Tibial nerve (tissue), 4 donors: ENCODE measurements around the gene ZBTB12. TPM values are rescaled to one million over a fixed set of nuclear protein-coding genes. Genes with fewer than 3 reads are reported as not detected.
A peak's percentile ranks its signal among the peaks of the same experiment; 100 is the strongest.

Experiments
- DNase-seq, 2 donors: peaks; one replicate each; pipeline ENCODE4 v3.0.0-alpha.2; 2019; ENCODE audit warnings: low spot score in 2 of 2
- H3K27ac ChIP-seq, 4 donors: fragments of 200-600 bp; sonication (generic) in 3 of 4; one replicate each; pipeline ENCODE4 v1.5.1; 2017 to 2019; ENCODE audit warnings: mild to moderate bottlenecking in 1 of 4
- H3K27me3 ChIP-seq, 2 donors: fragments of 200-600 bp; sonication (generic) in 1 of 2; one replicate each; pipeline versions ENCODE4 v1.5.1 to v1.6.0; 2017 to 2019
- H3K36me3 ChIP-seq, 3 donors: fragments of 200-600 bp; sonication (generic); one replicate each; pipeline ENCODE4 v1.5.1; 2018 to 2019
- H3K4me1 ChIP-seq, 4 donors: fragments of 200-600 bp; sonication (generic) in 3 of 4; one replicate each; pipeline ENCODE4 v1.5.1; 2017 to 2019
- H3K4me3 ChIP-seq, 4 donors: fragments of 200-600 bp; sonication (generic) in 3 of 4; one replicate each; pipeline ENCODE4 v1.5.1; 2017 to 2019; ENCODE audit warnings: mild to moderate bottlenecking in 1 of 4, moderate library complexity in 1 of 4
- H3K9me3 ChIP-seq, 4 donors: fragments of 200-600 bp; sonication (generic) in 3 of 4; one replicate each; pipeline ENCODE4 v1.5.1; 2017 to 2019
- CTCF ChIP-seq, 5 experiments: fragments of 200-600 bp in 3 of 5; fragments of 450-650 bp in 2 of 5; sonication (generic) in 3 of 5; IDR thresholded peaks; one replicate each; pipeline ENCODE4 v1.5.1; 2016 to 2019; ENCODE audit warnings: antibody characterized with exemption in 5 of 5, mild to moderate bottlenecking in 3 of 5, moderate library complexity in 2 of 5
- EP300 ChIP-seq, 2 donors: sonication (generic); formaldehyde crosslinking; IDR thresholded peaks; one replicate each; pipeline ENCODE4 v1.6.1; 2017; ENCODE audit warnings: antibody characterized with exemption in 2 of 2, mild to moderate bottlenecking in 1 of 2
- POLR2A ChIP-seq, 2 donors: fragments of 450-650 bp; IDR thresholded peaks; one replicate each; pipeline ENCODE4 v1.6.1; 2017; ENCODE audit warnings: antibody characterized with exemption in 2 of 2, mild to moderate bottlenecking in 2 of 2, moderate library complexity in 2 of 2
- WGBS, 2 donors: methylation state at CpG; one replicate each; pipeline ENCODE4 v1.1.5; 2018; 5-methylcytosine and 5-hydroxymethylcytosine counted together
- total RNA-seq, 4 donors: library from RNA; depleted of rRNA; stranded (reverse); fragments of >200 nt; gene quantifications; one replicate each; pipeline ENCODE4 v1.1.0, GENCODE V29; 2016

The ZBTB12 gene
- total RNA-seq, 4 donors from 2014 or later = 0.63 to 3.5 (median 2.9) TPM

DNA sequence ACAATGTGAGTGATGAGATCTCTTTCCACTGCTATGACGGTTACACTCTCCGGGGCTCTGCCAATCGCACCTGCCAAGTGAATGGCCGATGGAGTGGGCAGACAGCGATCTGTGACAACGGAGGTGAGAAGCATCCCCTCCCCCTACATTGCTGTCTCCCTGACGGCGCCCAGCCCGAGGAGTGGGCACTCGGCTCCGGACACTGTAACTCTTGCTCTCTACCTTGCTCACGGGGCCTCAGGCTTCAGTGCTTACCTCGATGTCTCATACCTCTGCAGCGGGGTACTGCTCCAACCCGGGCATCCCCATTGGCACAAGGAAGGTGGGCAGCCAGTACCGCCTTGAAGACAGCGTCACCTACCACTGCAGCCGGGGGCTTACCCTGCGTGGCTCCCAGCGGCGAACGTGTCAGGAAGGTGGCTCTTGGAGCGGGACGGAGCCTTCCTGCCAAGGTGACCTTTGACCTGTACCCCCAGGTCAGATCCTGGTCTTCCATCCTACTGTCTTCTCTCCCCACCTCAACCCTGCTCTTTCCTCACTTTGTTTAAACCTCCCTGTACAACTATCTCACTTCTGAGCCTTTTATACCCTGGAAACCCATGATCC lies 45.3 kb upstream of the ZBTB12 start:
- H3K9me3 ChIP-seq = no peaks in the 10 kb centered on the region
- WGBS, 2 donors = 84 to 88% methylated on average over 24 of the region's 24 CpGs
- no peaks in the 10 kb centered on the region for H3K27me3 ChIP-seq
- peaks cover 0 to 35% (median 12%) of the 10 kb centered on the region in 4 donors for H3K4me1 ChIP-seq
- no peak for DNase-seq
- H3K4me3 ChIP-seq = no peak overlapping the region
- H3K27ac ChIP-seq = peak overlapping the region in 1 of 4 donors; percentile 89
- H3K36me3 ChIP-seq = peaks cover 0 to 16% (median 7%) of the 10 kb centered on the region in 3 donors
- TF ChIP-seq CTCF (IDR thresholded peaks at IDR 0.05) (no peak), EP300 (IDR thresholded peaks at IDR 0.05) (no peak), POLR2A (IDR thresholded peaks at IDR 0.05) (no peak)

DNA sequence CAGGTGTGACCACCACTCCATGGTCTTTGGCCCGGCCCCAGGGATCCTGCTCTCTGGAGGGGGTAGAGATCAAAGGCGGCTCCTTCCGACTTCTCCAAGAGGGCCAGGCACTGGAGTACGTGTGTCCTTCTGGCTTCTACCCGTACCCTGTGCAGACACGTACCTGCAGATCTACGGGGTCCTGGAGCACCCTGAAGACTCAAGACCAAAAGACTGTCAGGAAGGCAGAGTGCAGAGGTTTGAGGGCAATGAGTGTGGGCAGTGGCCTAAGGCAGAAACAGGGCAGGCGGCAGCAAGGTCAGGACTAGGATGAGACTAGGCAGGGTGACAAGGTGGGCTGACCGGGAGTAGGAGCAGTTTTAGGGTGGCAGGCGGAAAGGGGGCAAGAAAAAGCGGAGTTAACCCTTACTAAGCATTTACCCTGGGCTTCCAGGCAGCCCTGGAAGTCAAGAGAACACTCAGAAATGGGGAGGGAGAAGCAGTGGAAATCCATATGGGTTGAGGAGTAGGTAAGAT lies 44.5 kb upstream of the ZBTB12 start:
- Histone ChIP-seq H3K27ac (peak overlapping the region; percentile 56 to 89 (median 86)), H3K4me3 (peak overlapping the region in 3 of 4 donors; percentile 14 to 36 (median 22)), H3K4me1 (peaks cover 0 to 35% (median 12%) of the 10 kb centered on the region in 4 donors), H3K36me3 (peaks cover 0 to 8% (median 3%) of the 10 kb centered on the region in 3 donors), H3K9me3 (no peaks in the 10 kb centered on the region), H3K27me3 (no peaks in the 10 kb centered on the region)
- whole genome bisulfite sequencing, 2 donors = 71 to 85% methylated on average over 11 of the region's 11 CpGs
- TF ChIP-seq POLR2A (IDR thresholded peaks at IDR 0.05) (no peak), EP300 (IDR thresholded peaks at IDR 0.05) (no peak)
- DNase-seq = no peak

GRCh38 chr6:31945507-31946369 lies 43.9 kb upstream of the ZBTB12 start, which contains the start of gene CFB:
TSS of gene CFB (plus strand) at chr6:31946095. CDS start at chr6:31946222, 127 bp downstream.
- Histone ChIP-seq H3K36me3 (peaks cover 0 to 1% (median 0%) of the 10 kb centered on the region in 3 donors), H3K4me3 (peak within 1 kb of the TSS in 3 of 4 donors; percentile 14 to 36 (median 22)), H3K27me3 (no peaks in the 10 kb centered on the region), H3K27ac (peak within 1 kb of the TSS; percentile 56 to 89 (median 86)), H3K9me3 (no peaks in the 10 kb centered on the region), H3K4me1 (peaks cover 0 to 33% (median 12%) of the 10 kb centered on the region in 4 donors)
- WGBS, 2 donors = 18 to 50% methylated on average over 11 of the region's 11 CpGs
- peak in 1 of 2 donors; percentile 69 for TF ChIP-seq EP300 (IDR thresholded peaks at IDR 0.05)
- TF ChIP-seq POLR2A (IDR thresholded peaks at IDR 0.05) = no peak
- no peak for TF ChIP-seq CTCF (IDR thresholded peaks at IDR 0.05)
- DNase-seq = peak; percentile 75 to 82

DNA sequence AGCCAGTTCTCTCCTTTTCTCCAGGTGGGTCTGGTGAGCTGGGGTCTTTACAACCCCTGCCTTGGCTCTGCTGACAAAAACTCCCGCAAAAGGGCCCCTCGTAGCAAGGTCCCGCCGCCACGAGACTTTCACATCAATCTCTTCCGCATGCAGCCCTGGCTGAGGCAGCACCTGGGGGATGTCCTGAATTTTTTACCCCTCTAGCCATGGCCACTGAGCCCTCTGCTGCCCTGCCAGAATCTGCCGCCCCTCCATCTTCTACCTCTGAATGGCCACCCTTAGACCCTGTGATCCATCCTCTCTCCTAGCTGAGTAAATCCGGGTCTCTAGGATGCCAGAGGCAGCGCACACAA lies 43.2 kb upstream of the ZBTB12 start:
- Histone ChIP-seq H3K4me1 (peaks cover 0 to 28% (median 12%) of the 10 kb centered on the region in 4 donors), H3K9me3 (no peaks in the 10 kb centered on the region), H3K36me3 (no peaks in the 10 kb centered on the region), H3K27ac (peak overlapping the region; percentile 56 to 89 (median 86)), H3K27me3 (no peaks in the 10 kb centered on the region), H3K4me3 (peak overlapping the region in 2 of 4 donors; percentile 22 to 36)
- no peak for DNase-seq
- TF ChIP-seq POLR2A (IDR thresholded peaks at IDR 0.05) = no peak
- TF ChIP-seq CTCF (IDR thresholded peaks at IDR 0.05) = no peak
- WGBS, 2 donors = 76 to 82% methylated on average over 9 of the region's 9 CpGs

GRCh38 chr6:31943742-31944141 lies 41.9 kb upstream of the ZBTB12 start:
- TF ChIP-seq CTCF (IDR thresholded peaks at IDR 0.05) (no peak), EP300 (IDR thresholded peaks at IDR 0.05) (no peak), POLR2A (IDR thresholded peaks at IDR 0.05) (no peak)
- H3K36me3 ChIP-seq = no peaks in the 10 kb centered on the region
- DNase-seq = no peak
- H3K9me3 ChIP-seq = no peaks in the 10 kb centered on the region
- no peak overlapping the region for H3K4me3 ChIP-seq
- H3K27me3 ChIP-seq = no peaks in the 10 kb centered on the region
- no peak overlapping the region for H3K27ac ChIP-seq
- peaks cover 0 to 28% (median 12%) of the 10 kb centered on the region in 4 donors for H3K4me1 ChIP-seq
- 84% methylated on average over 3 of the region's 3 CpGs; no CpG with 5 or more reads in 1 of the 2 donors for WGBS, 2 donors
